GM23248 (cell line): ENCODE results near the gene PLAAT2. TPM values are rescaled to one million over a fixed set of nuclear protein-coding genes. Genes with fewer than 3 reads are reported as not detected.
A peak's percentile ranks its signal among the peaks of the same experiment; 100 is the strongest.
"Not testable (repeated sequence)": the region's sequence is repeated elsewhere in the genome, so short reads cannot be mapped to it uniquely, and the experiment has no call there.

Experiments used
- DNase-seq: peaks from one replicate; pipeline ENCODE4 v3.0.0-alpha.2; 2015
- H2AFZ ChIP-seq: fragments of 200-600 bp; sonication (generic); 2 replicates; pipeline ENCODE4 v1.6.1; 2016; ENCODE audit warnings: antibody characterized with exemption
- H3F3A ChIP-seq: fragments of 200-600 bp; sonication (generic); 2 replicates; pipeline ENCODE4 v1.6.1; 2016; ENCODE audit warnings: mild to moderate bottlenecking, antibody characterized with exemption, mixed run types; ENCODE audit not compliant: insufficient read depth
- H3K27ac ChIP-seq: fragments of 200-600 bp; sonication (generic); 2 replicates; pipeline ENCODE4 v1.5.1; 2016; ENCODE audit warnings: mild to moderate bottlenecking
- H3K27me3 ChIP-seq: fragments of 200-600 bp; sonication (generic); replicated peaks from 2 replicates; pipeline ENCODE4 v1.6.1; 2016; ENCODE audit warnings: mild to moderate bottlenecking; ENCODE audit not compliant: insufficient read depth
- H3K36me3 ChIP-seq: fragments of 200-600 bp; sonication (generic); 2 replicates; pipeline ENCODE4 v1.6.1; 2016; ENCODE audit warnings: low read depth, mild to moderate bottlenecking
- H3K4me1 ChIP-seq: fragments of 200-600 bp; sonication (generic); 2 replicates; pipeline ENCODE4 v1.6.1; 2016; ENCODE audit warnings: mild to moderate bottlenecking; ENCODE audit not compliant: insufficient read depth
- H3K4me2 ChIP-seq: fragments of 200-600 bp; sonication (generic); one replicate; pipeline ENCODE4 v1.6.1; 2016; ENCODE audit warnings: mild to moderate bottlenecking; ENCODE audit not compliant: unreplicated experiment
- H3K4me3 ChIP-seq: fragments of 200-600 bp; sonication (generic); 2 replicates; pipeline ENCODE4 v1.5.1; 2016; ENCODE audit warnings: mild to moderate bottlenecking
- H3K79me2 ChIP-seq: fragments of 200-600 bp; sonication (generic); 2 replicates; pipeline ENCODE4 v1.6.1; 2016; ENCODE audit warnings: mild to moderate bottlenecking; ENCODE audit not compliant: insufficient read depth
- H3K9ac ChIP-seq: fragments of 200-600 bp; sonication (generic); 2 replicates; pipeline ENCODE4 v1.6.1; 2016; ENCODE audit warnings: mild to moderate bottlenecking
- H3K9me2 ChIP-seq: fragments of 200-600 bp; sonication (generic); 2 replicates; pipeline ENCODE4 v1.6.1; 2016; ENCODE audit warnings: mixed run types, mild to moderate bottlenecking, moderate library complexity; ENCODE audit not compliant: insufficient read depth
- H3K9me3 ChIP-seq: fragments of 200-600 bp; sonication (generic); one replicate; pipeline ENCODE4 v1.6.1; 2017; ENCODE audit warnings: low read depth
- H4K20me1 ChIP-seq: fragments of 200-600 bp; sonication (generic); 2 replicates; pipeline ENCODE4 v1.6.0; 2016; ENCODE audit not compliant: insufficient read depth
- EZH2 ChIP-seq: fragments of 200-600 bp; sonication (generic); IDR thresholded peaks from 2 replicates; pipeline ENCODE4 v1.6.1; 2018; ENCODE audit warnings: antibody characterized with exemption, mild to moderate bottlenecking; ENCODE audit not compliant: insufficient read depth, poor library complexity, severe bottlenecking
- EZH2phosphoT487 ChIP-seq: fragments of 200-600 bp; sonication (generic); IDR thresholded peaks from 2 replicates; pipeline ENCODE4 v1.6.1; 2018; ENCODE audit warnings: antibody characterized with exemption, moderate library complexity, mild to moderate bottlenecking, low read depth; ENCODE audit not compliant: insufficient read depth
- WGBS, 2 experiments: methylation state at CpG; one replicate each; pipeline ENCODE4 v1.1.6; 2015 to 2017; ENCODE audit warnings: low lambda C conversion rate in 2 of 2, low coverage in 1 of 2; ENCODE audit errors: missing lambda C conversion rate in 2 of 2; 5-methylcytosine and 5-hydroxymethylcytosine counted together
- in situ Hi-C: fragments of 300-500 bp; cut with MboI; formaldehyde crosslinking; loops from 2 replicates; pipeline ENCODE4 v1.15.0; 2020
- polyA plus RNA-seq: library from polyadenylated mRNA; unstranded; fragments of >200 nt; fragmentation: Nextera tagmentation; extraction: Ambion mirVana; gene quantifications from 2 replicates; pipeline ENCODE4 v1.2.1, GENCODE V29; 2016
- total RNA-seq: library from RNA; depleted of rRNA; stranded (reverse); fragments of >200 nt; shearing (Covaris generic); gene quantifications from 2 replicates; pipeline ENCODE4 v1.2.3, GENCODE V29; 2014

Gene PLAAT2
- total and polyA plus RNA-seq, 2 experiments from 2014 or later = not detected

DNA sequence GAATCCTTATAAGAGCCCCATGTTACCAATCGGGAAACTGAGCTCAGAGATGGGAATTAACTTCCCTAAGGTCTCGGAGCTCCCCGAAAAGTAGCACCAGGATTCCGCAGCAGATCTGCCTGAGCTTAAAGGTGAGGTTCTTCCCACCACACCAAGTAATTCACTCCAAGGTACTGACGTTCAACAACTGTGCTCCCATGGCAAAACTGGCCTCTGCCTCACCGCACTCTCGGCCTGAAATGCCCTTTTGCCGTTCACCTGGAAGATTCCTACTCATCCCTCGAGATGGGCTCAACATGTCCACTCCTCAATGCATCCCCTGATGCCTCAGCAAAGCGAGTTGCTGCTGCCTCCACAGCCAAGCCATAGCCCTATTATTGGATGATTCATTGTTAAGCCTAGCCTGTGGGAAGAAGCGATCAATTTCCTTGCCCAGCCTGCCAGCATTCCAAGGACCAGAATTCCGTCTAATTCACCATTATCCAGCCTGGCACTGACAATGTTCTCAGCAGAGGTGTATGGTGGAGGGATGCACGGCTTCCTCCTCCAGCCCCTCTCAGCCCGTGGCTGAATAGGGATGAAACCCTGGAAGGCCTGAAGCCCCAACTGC, 46.9 kb upstream of the PLAAT2 start:
- no peaks in the 10 kb centered on the region for H3K9me2 ChIP-seq
- no peak overlapping the region for H2AFZ ChIP-seq
- H3K4me2 ChIP-seq = no peak overlapping the region
- H3K79me2 ChIP-seq = no peaks in the 10 kb centered on the region
- H4K20me1 ChIP-seq = no peaks in the 10 kb centered on the region
- H3K4me3 ChIP-seq = no peak overlapping the region
- H3K27me3 ChIP-seq = no peaks in the 10 kb centered on the region
- no peaks in the 10 kb centered on the region for H3K36me3 ChIP-seq
- in situ Hi-C loops = no loop called here
- WGBS, 2 experiments = 84 to 89% methylated on average over 14 of the region's 14 CpGs
- no peak for DNase-seq
- H3K9ac ChIP-seq = no peak overlapping the region
- peaks cover 8% of the 10 kb centered on the region; the same call in 1 of the 2 replicates for H3F3A ChIP-seq
- no peaks in the 10 kb centered on the region for H3K9me3 ChIP-seq
- TF ChIP-seq EZH2phosphoT487 = no peak
- TF ChIP-seq EZH2 = no peak
- no peak overlapping the region for H3K27ac ChIP-seq
- H3K4me1 ChIP-seq = peaks cover 8% of the 10 kb centered on the region; the same call in 1 of the 2 replicates

- 84 to 89% methylated on average over 4 of the region's 4 CpGs for WGBS, 2 experiments
- Histone ChIP-seq H3K9me3 (no peaks in the 10 kb centered on the region), H3K4me1 (peaks cover 8% of the 10 kb centered on the region; the same call in 1 of the 2 replicates), H4K20me1 (no peaks in the 10 kb centered on the region), H3K9ac (no peak overlapping the region), H3K4me2 (no peak overlapping the region), H3K79me2 (no peaks in the 10 kb centered on the region), H3K4me3 (no peak overlapping the region), H3K27me3 (no peaks in the 10 kb centered on the region), H3K36me3 (no peaks in the 10 kb centered on the region), H2AFZ (no peak overlapping the region), H3K9me2 (no peaks in the 10 kb centered on the region), H3K27ac (no peak overlapping the region), H3F3A (peaks cover 8% of the 10 kb centered on the region; the same call in 1 of the 2 replicates)
- in situ Hi-C loops = no loop called here
- no peak for DNase-seq
- TF ChIP-seq EZH2 (no peak), EZH2phosphoT487 (no peak)
These were observed 46.4 kb upstream of the PLAAT2 start for GRCh38 chr11:63609536-63609935.

GRCh38 chr11:63608353-63609345, 45.5 kb upstream of the PLAAT2 start:
- peak; percentile 60 for DNase-seq
- 80 to 83% methylated on average over 11 of the region's 11 CpGs for WGBS, 2 experiments
- Histone ChIP-seq H3K27ac (no peak overlapping the region), H3K4me3 (no peak overlapping the region), H3K9me3 (no peaks in the 10 kb centered on the region), H4K20me1 (no peaks in the 10 kb centered on the region), H3K79me2 (no peaks in the 10 kb centered on the region), H3K4me2 (no peak overlapping the region), H2AFZ (no peak overlapping the region), H3K9me2 (no peaks in the 10 kb centered on the region), H3K9ac (no peak overlapping the region), H3F3A (peaks cover 8% of the 10 kb centered on the region; the same call in 1 of the 2 replicates), H3K27me3 (no peaks in the 10 kb centered on the region), H3K36me3 (no peaks in the 10 kb centered on the region), H3K4me1 (peaks cover 8% of the 10 kb centered on the region; the same call in 1 of the 2 replicates)
- TF ChIP-seq EZH2phosphoT487 (no peak), EZH2 (no peak)
- in situ Hi-C loops = no loop called here

GRCh38 chr11:63603180-63603518, 40.0 kb upstream of the PLAAT2 start:
- H3K27me3 ChIP-seq = no peaks in the 10 kb centered on the region
- 92 to 95% methylated on average over 3 of the region's 3 CpGs for WGBS, 2 experiments

DNA sequence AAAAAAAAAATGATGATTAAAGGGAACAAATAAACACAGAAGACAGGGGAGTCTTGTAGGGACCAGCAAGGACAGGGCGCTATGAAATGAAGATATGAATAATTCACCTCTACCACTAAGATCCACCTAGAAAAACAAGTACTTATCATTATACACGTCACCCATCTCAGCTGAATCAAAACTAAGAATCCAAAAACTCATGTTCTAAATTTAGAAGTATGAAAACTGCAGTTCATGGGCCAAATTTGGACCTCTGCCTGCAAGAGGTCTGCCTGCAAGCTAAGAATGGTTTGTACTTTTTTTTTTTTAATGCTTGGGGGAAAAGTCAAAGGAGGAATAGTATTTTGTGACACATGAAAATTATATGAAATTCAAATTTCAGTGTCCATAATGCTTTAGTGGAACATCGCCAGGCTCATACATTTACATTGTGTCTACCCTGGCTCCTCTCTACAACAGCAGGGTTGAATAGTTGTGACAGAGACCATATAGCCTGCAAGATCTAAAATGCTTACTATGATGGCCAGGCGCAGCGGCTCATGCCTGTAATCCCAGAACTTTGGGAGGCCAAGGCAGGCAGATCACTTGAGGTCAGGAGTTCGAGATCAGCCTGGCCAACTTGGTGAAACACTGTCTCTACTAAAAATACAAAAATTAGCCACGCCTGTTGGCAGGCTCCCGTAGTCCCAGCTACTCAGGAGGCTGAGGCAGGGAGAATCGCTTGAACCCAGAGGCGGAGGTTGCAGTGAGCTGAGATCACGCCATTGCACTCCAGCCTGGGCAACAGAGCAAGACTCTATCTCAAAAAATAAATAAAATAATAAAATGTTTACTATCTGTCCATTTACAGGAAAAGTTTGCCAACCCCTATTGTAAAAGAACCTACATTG, 39.4 kb upstream of the PLAAT2 start:
- H4K20me1 ChIP-seq, H3K9ac ChIP-seq, H3K36me3 ChIP-seq, H3K9me2 ChIP-seq, in situ Hi-C loops, H3K4me1 ChIP-seq, H3F3A ChIP-seq, H3K27ac ChIP-seq, H3K4me3 ChIP-seq, H3K27me3 ChIP-seq, H3K9me3 ChIP-seq, H3K4me2 ChIP-seq, H3K79me2 ChIP-seq, H2AFZ ChIP-seq: not testable (repeated sequence)
- peak; percentile 41 for DNase-seq
- 75 to 79% methylated on average over 11 of the region's 11 CpGs for WGBS, 2 experiments

More at GRCh38 chr11:63603180-63603518, 40.0 kb upstream of the PLAAT2 start:
- no peak for DNase-seq
- no peaks in the 10 kb centered on the region for H3K9me2 ChIP-seq
- no peak overlapping the region for H3K27ac ChIP-seq
- no peak overlapping the region for H3K9ac ChIP-seq
- peaks cover 11% of the 10 kb centered on the region for H3K4me1 ChIP-seq
- no peaks in the 10 kb centered on the region for H3K9me3 ChIP-seq
- in situ Hi-C loops = no loop called here
- H2AFZ ChIP-seq = no peak overlapping the region
- no peak overlapping the region for H3K4me3 ChIP-seq
- H4K20me1 ChIP-seq = no peaks in the 10 kb centered on the region
- no peaks in the 10 kb centered on the region for H3F3A ChIP-seq
- no peaks in the 10 kb centered on the region for H3K79me2 ChIP-seq
- no peak for TF ChIP-seq EZH2phosphoT487
- no peak for TF ChIP-seq EZH2
- no peak overlapping the region for H3K4me2 ChIP-seq
- H3K36me3 ChIP-seq = no peaks in the 10 kb centered on the region
